ENCODE data around the gene TFCP2.

GRCh38 chr12:51217133-51217967, 44.4 kb upstream of the TFCP2 start:
- TF ChIP-seq CTCF (IDR thresholded peaks at IDR 0.05; ENCODE audit: low read length) (peak; percentile 33; the same call in 1 of the 2 replicates), EZH2 (IDR thresholded peaks at IDR 0.05; ENCODE audit: borderline replicate concordance, low read length) (no peak)

Data from OCI-LY1 (cell line).